ENCODE measurements around the gene NDUFA3.

Gene NDUFA3

DNA sequence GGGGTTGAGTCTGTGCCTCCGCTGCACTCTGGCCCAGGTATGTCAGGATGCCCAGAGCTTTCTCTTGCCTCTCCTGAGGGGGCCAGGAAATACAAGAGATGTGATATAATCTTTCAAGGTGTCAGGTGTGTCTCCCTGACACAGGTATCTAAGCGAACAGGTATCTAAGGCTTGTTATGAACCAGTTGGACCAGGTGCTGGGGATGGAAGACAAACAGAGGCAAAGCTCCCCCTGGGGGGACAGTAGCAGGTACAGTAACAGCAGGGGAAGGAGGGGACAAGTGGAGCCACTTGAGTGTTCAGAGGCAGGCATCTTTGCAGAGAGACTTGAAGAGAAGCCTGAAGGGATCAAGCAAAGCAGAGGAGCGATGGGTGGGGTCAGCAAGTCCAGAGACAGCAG lies 54.3 kb downstream of the NDUFA3 start:
- H3K36me3 ChIP-seq (replicated peaks) = peaks cover 52% of the 10 kb centered on the region

More for the DNA sequence above, 54.3 kb downstream of the NDUFA3 start:
- TF ChIP-seq, protein P1, sequence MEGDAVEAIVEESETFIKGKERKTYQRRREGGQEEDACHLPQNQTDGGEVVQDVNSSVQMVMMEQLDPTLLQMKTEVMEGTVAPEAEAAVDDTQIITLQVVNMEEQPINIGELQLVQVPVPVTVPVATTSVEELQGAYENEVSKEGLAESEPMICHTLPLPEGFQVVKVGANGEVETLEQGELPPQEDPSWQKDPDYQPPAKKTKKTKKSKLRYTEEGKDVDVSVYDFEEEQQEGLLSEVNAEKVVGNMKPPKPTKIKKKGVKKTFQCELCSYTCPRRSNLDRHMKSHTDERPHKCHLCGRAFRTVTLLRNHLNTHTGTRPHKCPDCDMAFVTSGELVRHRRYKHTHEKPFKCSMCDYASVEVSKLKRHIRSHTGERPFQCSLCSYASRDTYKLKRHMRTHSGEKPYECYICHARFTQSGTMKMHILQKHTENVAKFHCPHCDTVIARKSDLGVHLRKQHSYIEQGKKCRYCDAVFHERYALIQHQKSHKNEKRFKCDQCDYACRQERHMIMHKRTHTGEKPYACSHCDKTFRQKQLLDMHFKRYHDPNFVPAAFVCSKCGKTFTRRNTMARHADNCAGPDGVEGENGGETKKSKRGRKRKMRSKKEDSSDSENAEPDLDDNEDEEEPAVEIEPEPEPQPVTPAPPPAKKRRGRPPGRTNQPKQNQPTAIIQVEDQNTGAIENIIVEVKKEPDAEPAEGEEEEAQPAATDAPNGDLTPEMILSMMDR (IDR thresholded peaks at IDR 0.05; ENCODE audit: low read depth, low read length, missing control alignments) = no peak
- in situ Hi-C loops (cut with HindIII; ENCODE audit: low pct_ligation_motif_present, low sequenced_read_pairs) = no loop called here
- H3K4me3 ChIP-seq (ENCODE audit: low read depth, low read length) = no peak overlapping the region
- H3K27ac ChIP-seq = no peak overlapping the region
- DNase-seq = no peak
- no peaks in the 10 kb centered on the region for H3K27me3 ChIP-seq (replicated peaks)
